ENCODE measurements around the gene C19orf81. TPM values are rescaled to one million over a fixed set of nuclear protein-coding genes. Genes with fewer than 3 reads are reported as not detected.

C19orf81 gene
- total RNA-seq, 1 donor from 2014 or later: 7.9 TPM

DNA sequence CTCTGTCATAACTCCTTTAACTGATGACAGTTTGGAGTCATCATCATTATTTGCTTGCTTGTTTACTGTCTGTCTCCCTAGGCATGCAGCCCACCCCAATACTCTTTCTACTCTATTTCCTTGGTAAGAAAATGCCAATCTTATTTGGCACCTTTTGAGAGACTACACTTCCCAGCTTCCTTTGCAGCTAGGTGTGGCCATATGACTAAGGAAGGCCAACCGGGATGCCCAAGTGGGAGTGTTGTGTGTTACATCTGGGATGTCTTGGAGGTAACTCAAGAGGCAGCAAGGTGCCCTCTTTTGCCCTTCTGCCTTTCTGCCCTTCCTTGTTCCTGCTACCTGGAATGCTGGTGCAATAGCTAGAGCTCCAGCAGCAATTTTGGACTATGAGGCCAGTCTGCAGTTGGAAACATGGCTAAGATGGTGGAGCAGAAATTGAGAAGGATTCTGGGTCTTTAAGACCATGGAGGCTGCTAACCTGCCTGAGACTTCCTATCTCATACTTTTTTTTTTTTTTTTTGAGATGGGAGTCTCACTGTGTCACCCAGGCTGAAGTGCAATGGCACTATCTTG lies 27.5 kb downstream of the C19orf81 start:
- Mint-ChIP-seq H3K36me3 (ENCODE audit: low read depth) (no peaks in the 10 kb centered on the region), H3K4me3 (no peak overlapping the region)

DNA sequence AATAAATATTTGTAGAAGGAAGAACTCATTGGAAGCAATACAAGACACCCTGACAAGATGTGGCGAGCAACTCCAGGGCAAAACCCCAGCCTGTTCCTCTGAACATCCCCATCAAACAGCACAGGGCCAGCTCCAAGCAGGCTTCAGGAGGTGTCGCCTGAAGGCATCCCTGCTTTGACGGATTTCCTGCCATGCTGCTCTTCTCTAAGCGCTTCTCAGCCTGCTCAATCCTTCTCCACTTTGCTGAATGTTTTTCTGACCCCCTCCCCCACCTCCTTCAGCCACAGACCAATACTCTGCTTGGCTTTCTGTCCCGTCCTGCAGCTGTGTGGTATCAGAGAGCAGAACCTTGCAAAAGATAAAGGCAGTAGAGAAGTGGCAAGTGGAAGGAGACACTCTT lies 28.4 kb downstream of the C19orf81 start:
- Mint-ChIP-seq H3K4me3 (no peak overlapping the region), H3K27ac (ENCODE audit: unreplicated experiment) (no peak overlapping the region), H3K27me3 (ENCODE audit: low read depth) (peaks cover 79% of the 10 kb centered on the region), H3K4me1 (peaks cover 6% of the 10 kb centered on the region), H3K36me3 (ENCODE audit: low read depth) (no peaks in the 10 kb centered on the region), H3K9me3 (no peaks in the 10 kb centered on the region)
- DNase-seq (ENCODE audit: low read depth, low spot score): no peak
- TF ChIP-seq, protein P1, sequence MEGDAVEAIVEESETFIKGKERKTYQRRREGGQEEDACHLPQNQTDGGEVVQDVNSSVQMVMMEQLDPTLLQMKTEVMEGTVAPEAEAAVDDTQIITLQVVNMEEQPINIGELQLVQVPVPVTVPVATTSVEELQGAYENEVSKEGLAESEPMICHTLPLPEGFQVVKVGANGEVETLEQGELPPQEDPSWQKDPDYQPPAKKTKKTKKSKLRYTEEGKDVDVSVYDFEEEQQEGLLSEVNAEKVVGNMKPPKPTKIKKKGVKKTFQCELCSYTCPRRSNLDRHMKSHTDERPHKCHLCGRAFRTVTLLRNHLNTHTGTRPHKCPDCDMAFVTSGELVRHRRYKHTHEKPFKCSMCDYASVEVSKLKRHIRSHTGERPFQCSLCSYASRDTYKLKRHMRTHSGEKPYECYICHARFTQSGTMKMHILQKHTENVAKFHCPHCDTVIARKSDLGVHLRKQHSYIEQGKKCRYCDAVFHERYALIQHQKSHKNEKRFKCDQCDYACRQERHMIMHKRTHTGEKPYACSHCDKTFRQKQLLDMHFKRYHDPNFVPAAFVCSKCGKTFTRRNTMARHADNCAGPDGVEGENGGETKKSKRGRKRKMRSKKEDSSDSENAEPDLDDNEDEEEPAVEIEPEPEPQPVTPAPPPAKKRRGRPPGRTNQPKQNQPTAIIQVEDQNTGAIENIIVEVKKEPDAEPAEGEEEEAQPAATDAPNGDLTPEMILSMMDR (conservative IDR thresholded peaks at IDR 0.05): no peak

More for the DNA sequence above, 27.5 kb downstream of the C19orf81 start:
- Mint-ChIP-seq H3K27ac (ENCODE audit: unreplicated experiment) (no peak overlapping the region), H3K4me1 (peaks cover 6% of the 10 kb centered on the region), H3K9me3 (no peaks in the 10 kb centered on the region), H3K27me3 (ENCODE audit: low read depth) (peaks cover 77% of the 10 kb centered on the region)
- no peak for DNase-seq (ENCODE audit: low read depth, low spot score)
- TF ChIP-seq, protein P1 (conservative IDR thresholded peaks at IDR 0.05): no peak

DNA sequence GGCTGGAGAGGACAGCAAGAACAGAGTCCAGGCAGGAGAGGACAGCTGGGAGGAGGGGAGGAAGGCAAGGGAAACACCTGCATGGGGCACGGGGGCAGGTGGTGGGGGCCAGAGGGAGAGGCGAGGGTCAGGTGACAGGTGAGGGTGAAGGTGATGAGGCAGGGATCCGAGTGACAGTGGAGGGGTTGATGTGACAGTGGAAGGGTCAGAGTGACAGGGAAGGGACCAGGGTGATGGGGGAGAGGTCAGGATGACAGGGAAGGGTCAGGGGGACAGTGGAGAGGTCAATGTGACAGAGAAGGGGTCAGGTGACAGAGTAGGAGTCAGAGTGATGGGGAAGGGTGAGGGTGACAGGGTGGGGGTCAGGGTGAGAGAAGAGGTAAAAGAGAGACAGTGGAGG lies 29.1 kb downstream of the C19orf81 start:
- Mint-ChIP-seq H3K4me3 (no peak overlapping the region), H3K4me1 (peaks cover 6% of the 10 kb centered on the region), H3K9me3 (no peaks in the 10 kb centered on the region), H3K36me3 (ENCODE audit: low read depth) (no peaks in the 10 kb centered on the region), H3K27me3 (ENCODE audit: low read depth) (peaks cover 79% of the 10 kb centered on the region), H3K27ac (ENCODE audit: unreplicated experiment) (no peak overlapping the region)
- TF ChIP-seq, protein P1 (conservative IDR thresholded peaks at IDR 0.05): no peak
- no peak for DNase-seq (ENCODE audit: low read depth, low spot score)

DNA sequence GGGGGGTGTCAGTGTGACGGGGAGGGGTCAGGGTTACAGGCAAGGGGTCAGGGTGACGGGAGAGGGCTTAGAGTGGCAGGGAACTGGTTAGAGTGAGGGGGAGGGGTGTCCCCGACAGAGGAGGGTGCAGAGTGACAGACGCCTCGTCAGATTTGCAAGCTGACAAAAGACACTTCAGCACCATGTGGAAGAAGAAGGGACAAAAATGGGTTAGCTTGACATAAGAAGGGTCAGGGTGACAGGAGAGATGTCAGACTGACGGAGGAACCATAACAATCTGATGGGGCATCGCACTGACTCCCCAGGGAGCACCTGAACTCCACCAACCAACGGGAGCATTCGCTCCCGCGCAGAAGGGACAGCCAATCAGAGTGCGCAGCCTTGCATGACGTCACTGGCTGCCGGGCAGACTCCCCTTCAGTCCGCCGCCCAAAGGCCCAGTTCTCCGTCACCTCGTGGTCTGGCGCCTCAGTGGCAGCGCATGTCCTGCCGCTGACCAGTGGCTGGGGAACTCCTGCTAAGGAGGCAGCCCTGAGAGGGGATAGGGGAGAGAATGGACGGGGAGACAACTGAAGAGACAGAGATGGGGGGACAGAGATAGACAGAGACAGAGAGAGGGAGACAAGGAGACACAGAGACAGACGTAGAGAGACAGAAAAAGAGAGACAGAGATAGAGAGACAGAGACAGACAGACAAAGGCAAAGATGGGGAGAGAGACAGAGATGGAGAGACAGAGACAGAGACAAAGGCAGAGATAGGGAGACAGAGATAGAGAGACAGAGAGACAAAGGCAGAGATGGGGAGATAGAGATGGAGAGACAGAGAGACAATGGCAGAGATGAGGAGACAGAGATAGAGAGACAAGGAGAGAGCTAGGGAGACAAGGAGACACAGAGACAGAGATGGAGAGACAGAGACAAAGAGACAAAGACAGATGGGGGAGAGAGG lies 30.2 kb downstream of the C19orf81 start:
- no peak overlapping the region for H3K4me3 Mint-ChIP-seq
- TF ChIP-seq, protein P1 (conservative IDR thresholded peaks at IDR 0.05): no peak
- no peaks in the 10 kb centered on the region for H3K9me3 Mint-ChIP-seq
- peaks cover 79% of the 10 kb centered on the region for H3K27me3 Mint-ChIP-seq (ENCODE audit: low read depth)
- no peaks in the 10 kb centered on the region for H3K36me3 Mint-ChIP-seq (ENCODE audit: low read depth)
- H3K27ac Mint-ChIP-seq (ENCODE audit: unreplicated experiment): no peak overlapping the region
- DNase-seq (ENCODE audit: low read depth, low spot score): peak; percentile 80
- peaks cover 6% of the 10 kb centered on the region for H3K4me1 Mint-ChIP-seq

DNA sequence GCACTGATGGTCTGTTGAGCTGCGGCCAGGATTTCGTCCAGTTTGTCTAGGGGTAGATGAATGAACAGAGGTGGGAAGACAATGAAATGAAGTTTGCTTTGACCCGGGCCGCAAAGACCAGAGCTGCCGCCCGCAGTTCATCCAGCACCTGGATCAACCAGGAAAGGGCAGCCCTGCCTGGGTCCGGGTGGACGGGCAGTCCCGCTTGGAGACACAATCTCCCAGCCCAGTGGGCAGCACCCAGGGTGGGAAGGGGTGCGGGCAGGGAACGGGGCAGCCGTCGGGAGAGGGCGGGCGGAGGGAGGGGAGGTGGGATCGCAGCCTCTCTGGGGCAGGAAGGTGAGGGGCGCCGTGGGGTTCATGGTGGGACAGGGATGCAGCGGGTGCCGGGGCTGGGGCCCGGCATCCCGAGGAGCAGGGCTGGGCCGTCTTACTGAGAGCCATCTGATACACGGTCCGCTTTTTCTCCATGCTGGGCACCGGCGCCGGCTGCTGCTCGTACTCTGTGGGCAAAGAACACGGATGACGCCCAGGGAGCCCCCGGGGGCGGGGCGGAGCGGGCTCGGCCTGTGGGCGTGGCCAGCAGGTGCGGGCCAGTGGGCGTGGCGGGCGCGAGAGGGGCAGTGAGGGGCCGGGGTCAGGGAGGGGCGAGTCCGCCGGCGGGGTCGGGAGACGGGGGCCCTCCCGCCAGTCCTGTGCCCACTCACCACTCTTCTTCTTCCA lies 37.2 kb downstream of the C19orf81 start:
- no peak overlapping the region for H3K27ac Mint-ChIP-seq (ENCODE audit: unreplicated experiment)
- TF ChIP-seq, protein P1 (conservative IDR thresholded peaks at IDR 0.05): no peak
- H3K9me3 Mint-ChIP-seq: no peaks in the 10 kb centered on the region
- H3K4me1 Mint-ChIP-seq: no peaks in the 10 kb centered on the region
- DNase-seq (ENCODE audit: low read depth, low spot score): no peak
- peaks cover 92% of the 10 kb centered on the region for H3K27me3 Mint-ChIP-seq (ENCODE audit: low read depth)
- peaks cover 3% of the 10 kb centered on the region for H3K36me3 Mint-ChIP-seq (ENCODE audit: low read depth)
- H3K4me3 Mint-ChIP-seq: no peak overlapping the region

Data from neural crest cell (in vitro differentiated cells).